ENCODE data around the gene CITED1.

The CITED1 gene

GRCh38 chrX:72307646-72308051, 1.9 kb upstream of the CITED1 start:
- H3K14ac ChIP-seq (ENCODE audit: low read length) = no peak overlapping the region
- no peak overlapping the region for H2AK5ac ChIP-seq (ENCODE audit: low read length)
- H3K4me3 ChIP-seq (ENCODE audit: low read depth, low read length) = no peak overlapping the region
- H3K27ac ChIP-seq (ENCODE audit: low read depth, low read length) = no peak overlapping the region
- H2AFZ ChIP-seq (ENCODE audit: insufficient read depth, low read length, poor library complexity) = no peak overlapping the region
- WGBS (ENCODE audit: extremely low coverage, insufficient coverage, insufficient read length) = no CpG with 5 or more reads among the region's 17 CpGs
- H4K12ac ChIP-seq (ENCODE audit: low read depth, low read length) = no peak overlapping the region
- H2BK12ac ChIP-seq (ENCODE audit: low read length) = no peak overlapping the region
- H3K79me2 ChIP-seq (ENCODE audit: control insufficient read depth, insufficient read depth, low read length, poor library complexity) = no peaks in the 10 kb centered on the region
- no peak overlapping the region for H2BK120ac ChIP-seq (ENCODE audit: insufficient read depth, low read length, poor library complexity)
- no peaks in the 10 kb centered on the region for H3K79me1 ChIP-seq (ENCODE audit: low read length)
- peaks cover 8 to 12% of the 10 kb centered on the region in 2 experiments for H3K4me1 ChIP-seq (ENCODE audit: control insufficient read depth in 1 of 2, insufficient read depth in 2 of 2, low read length in 2 of 2)
- no peak overlapping the region for H2BK5ac ChIP-seq (ENCODE audit: low read depth, low read length, poor library complexity)
- peaks cover 41% of the 10 kb centered on the region for H3K27me3 ChIP-seq (ENCODE audit: insufficient read depth, low read length)
- H3K23ac ChIP-seq (ENCODE audit: low read length) = no peak overlapping the region
- H3K9me3 ChIP-seq (ENCODE audit: insufficient read depth, low read depth, low read length) = no peaks in the 10 kb centered on the region
- no peak overlapping the region for H3K9ac ChIP-seq (ENCODE audit: low read length)
- no peak for DNase-seq
- no peaks in the 10 kb centered on the region for H3K36me3 ChIP-seq (ENCODE audit: control insufficient read depth in 1 of 2, insufficient read depth in 2 of 2, low read length in 2 of 2)
- H3K4me2 ChIP-seq (ENCODE audit: low read length) = peak overlapping the region; percentile 73
- no peak overlapping the region for H4K8ac ChIP-seq (ENCODE audit: low read depth, low read length)
- no peak overlapping the region for H3K4ac ChIP-seq (ENCODE audit: low read depth, low read length)
- no peak overlapping the region for H4K91ac ChIP-seq (ENCODE audit: low read depth, low read length)
- H3K18ac ChIP-seq (ENCODE audit: low read length) = no peak overlapping the region

- no CpG with 5 or more reads among the region's 56 CpGs for WGBS (ENCODE audit: extremely low coverage, insufficient coverage, insufficient read length)
Measured at GRCh38 chrX:72306851-72307645, 1.3 kb upstream of the CITED1 start.

GRCh38 chrX:72306085-72306801, 529 bp upstream of the CITED1 start:
- Histone ChIP-seq H3K79me2 (ENCODE audit: control insufficient read depth, insufficient read depth, low read length, poor library complexity) (no peaks in the 10 kb centered on the region), H3K14ac (ENCODE audit: low read length) (no peak overlapping the region), H3K18ac (ENCODE audit: low read length) (no peak overlapping the region), H2AK5ac (ENCODE audit: low read length) (no peak overlapping the region), H3K4me1 (ENCODE audit: control insufficient read depth in 1 of 2, insufficient read depth in 2 of 2, low read length in 2 of 2) (peaks cover 8 to 12% of the 10 kb centered on the region in 2 experiments), H3K79me1 (ENCODE audit: low read length) (no peaks in the 10 kb centered on the region), H4K8ac (ENCODE audit: low read depth, low read length) (no peak overlapping the region), H2BK120ac (ENCODE audit: insufficient read depth, low read length, poor library complexity) (no peak overlapping the region), H3K4me2 (ENCODE audit: low read length) (peak overlapping the region; percentile 73), H3K27ac (ENCODE audit: low read depth, low read length) (no peak overlapping the region), H4K91ac (ENCODE audit: low read depth, low read length) (no peak overlapping the region), H3K4me3 (ENCODE audit: low read depth, low read length) (peak overlapping the region; percentile 64), H3K9ac (ENCODE audit: low read length) (no peak overlapping the region), H3K27me3 (ENCODE audit: insufficient read depth, low read length) (peaks cover 44% of the 10 kb centered on the region), H2BK5ac (ENCODE audit: low read depth, low read length, poor library complexity) (no peak overlapping the region), H2AFZ (ENCODE audit: insufficient read depth, low read length, poor library complexity) (no peak overlapping the region), H3K36me3 (ENCODE audit: control insufficient read depth in 1 of 2, insufficient read depth in 2 of 2, low read length in 2 of 2) (no peaks in the 10 kb centered on the region), H3K23ac (ENCODE audit: low read length) (no peak overlapping the region), H3K4ac (ENCODE audit: low read depth, low read length) (no peak overlapping the region), H4K12ac (ENCODE audit: low read depth, low read length) (no peak overlapping the region), H2BK12ac (ENCODE audit: low read length) (no peak overlapping the region), H3K9me3 (ENCODE audit: insufficient read depth, low read depth, low read length) (no peaks in the 10 kb centered on the region)
- no CpG with 5 or more reads among the region's 92 CpGs for WGBS (ENCODE audit: extremely low coverage, insufficient coverage, insufficient read length)
- no peak for DNase-seq

More at GRCh38 chrX:72306851-72307645, 1.3 kb upstream of the CITED1 start:
- no peak overlapping the region for H3K18ac ChIP-seq (ENCODE audit: low read length)
- H3K23ac ChIP-seq (ENCODE audit: low read length) = no peak overlapping the region
- H3K9me3 ChIP-seq (ENCODE audit: insufficient read depth, low read depth, low read length) = no peaks in the 10 kb centered on the region
- H4K8ac ChIP-seq (ENCODE audit: low read depth, low read length) = no peak overlapping the region
- H3K27me3 ChIP-seq (ENCODE audit: insufficient read depth, low read length) = peaks cover 44% of the 10 kb centered on the region
- DNase-seq = peak; percentile 16 to 61
- H3K4me3 ChIP-seq (ENCODE audit: low read depth, low read length) = peak overlapping the region; percentile 64
- no peak overlapping the region for H2AK5ac ChIP-seq (ENCODE audit: low read length)
- H4K91ac ChIP-seq (ENCODE audit: low read depth, low read length) = no peak overlapping the region
- no peak overlapping the region for H2AFZ ChIP-seq (ENCODE audit: insufficient read depth, low read length, poor library complexity)
- no peak overlapping the region for H3K14ac ChIP-seq (ENCODE audit: low read length)
- H3K9ac ChIP-seq (ENCODE audit: low read length) = no peak overlapping the region
- H3K4me2 ChIP-seq (ENCODE audit: low read length) = peak overlapping the region; percentile 73
- H3K36me3 ChIP-seq (ENCODE audit: control insufficient read depth in 1 of 2, insufficient read depth in 2 of 2, low read length in 2 of 2) = no peaks in the 10 kb centered on the region
- H4K12ac ChIP-seq (ENCODE audit: low read depth, low read length) = no peak overlapping the region
- no peak overlapping the region for H2BK120ac ChIP-seq (ENCODE audit: insufficient read depth, low read length, poor library complexity)
- no peak overlapping the region for H2BK12ac ChIP-seq (ENCODE audit: low read length)
- no peak overlapping the region for H3K27ac ChIP-seq (ENCODE audit: low read depth, low read length)
- H2BK5ac ChIP-seq (ENCODE audit: low read depth, low read length, poor library complexity) = no peak overlapping the region
- H3K4me1 ChIP-seq (ENCODE audit: control insufficient read depth in 1 of 2, insufficient read depth in 2 of 2, low read length in 2 of 2) = peaks cover 8 to 12% of the 10 kb centered on the region in 2 experiments
- no peaks in the 10 kb centered on the region for H3K79me1 ChIP-seq (ENCODE audit: low read length)
- H3K79me2 ChIP-seq (ENCODE audit: control insufficient read depth, insufficient read depth, low read length, poor library complexity) = no peaks in the 10 kb centered on the region
- H3K4ac ChIP-seq (ENCODE audit: low read depth, low read length) = no peak overlapping the region

- WGBS (ENCODE audit: extremely low coverage, insufficient coverage, insufficient read length) = no CpG with 5 or more reads among the region's 26 CpGs
- no peaks in the 10 kb centered on the region for H3K79me1 ChIP-seq (ENCODE audit: low read length)
- H2BK120ac ChIP-seq (ENCODE audit: insufficient read depth, low read length, poor library complexity) = no peak overlapping the region
Measured at GRCh38 chrX:72304877-72305276, 837 bp downstream of the CITED1 start.

More at GRCh38 chrX:72304877-72305276, 837 bp downstream of the CITED1 start:
- no peak overlapping the region for H3K4me3 ChIP-seq (ENCODE audit: low read depth, low read length)
- H4K12ac ChIP-seq (ENCODE audit: low read depth, low read length) = no peak overlapping the region
- no peak overlapping the region for H2BK5ac ChIP-seq (ENCODE audit: low read depth, low read length, poor library complexity)
- no peak for DNase-seq
- no peaks in the 10 kb centered on the region for H3K79me2 ChIP-seq (ENCODE audit: control insufficient read depth, insufficient read depth, low read length, poor library complexity)
- no peak overlapping the region for H3K9ac ChIP-seq (ENCODE audit: low read length)
- H2AK5ac ChIP-seq (ENCODE audit: low read length) = no peak overlapping the region
- no peak overlapping the region for H2AFZ ChIP-seq (ENCODE audit: insufficient read depth, low read length, poor library complexity)
- H3K14ac ChIP-seq (ENCODE audit: low read length) = no peak overlapping the region
- no peak overlapping the region for H3K18ac ChIP-seq (ENCODE audit: low read length)
- H3K4ac ChIP-seq (ENCODE audit: low read depth, low read length) = no peak overlapping the region
- no peak overlapping the region for H3K23ac ChIP-seq (ENCODE audit: low read length)
- no peaks in the 10 kb centered on the region for H3K36me3 ChIP-seq (ENCODE audit: control insufficient read depth in 1 of 2, insufficient read depth in 2 of 2, low read length in 2 of 2)
- no peaks in the 10 kb centered on the region for H3K9me3 ChIP-seq (ENCODE audit: insufficient read depth, low read depth, low read length)
- H4K8ac ChIP-seq (ENCODE audit: low read depth, low read length) = no peak overlapping the region
- no peak overlapping the region for H3K27ac ChIP-seq (ENCODE audit: low read depth, low read length)
- peaks cover 8 to 12% of the 10 kb centered on the region in 2 experiments for H3K4me1 ChIP-seq (ENCODE audit: control insufficient read depth in 1 of 2, insufficient read depth in 2 of 2, low read length in 2 of 2)
- peaks cover 44% of the 10 kb centered on the region for H3K27me3 ChIP-seq (ENCODE audit: insufficient read depth, low read length)
- peak overlapping the region; percentile 73 for H3K4me2 ChIP-seq (ENCODE audit: low read length)
- no peak overlapping the region for H4K91ac ChIP-seq (ENCODE audit: low read depth, low read length)
- no peak overlapping the region for H2BK12ac ChIP-seq (ENCODE audit: low read length)
